Measurements from ENCODE around the gene TCP11. TPM values are rescaled to one million over a fixed set of nuclear protein-coding genes. Genes with fewer than 3 reads are reported as not detected.

TCP11 gene
- total and polyA plus RNA-seq, 2 experiments from 2014 or later: 0.27 to 0.54 TPM

DNA sequence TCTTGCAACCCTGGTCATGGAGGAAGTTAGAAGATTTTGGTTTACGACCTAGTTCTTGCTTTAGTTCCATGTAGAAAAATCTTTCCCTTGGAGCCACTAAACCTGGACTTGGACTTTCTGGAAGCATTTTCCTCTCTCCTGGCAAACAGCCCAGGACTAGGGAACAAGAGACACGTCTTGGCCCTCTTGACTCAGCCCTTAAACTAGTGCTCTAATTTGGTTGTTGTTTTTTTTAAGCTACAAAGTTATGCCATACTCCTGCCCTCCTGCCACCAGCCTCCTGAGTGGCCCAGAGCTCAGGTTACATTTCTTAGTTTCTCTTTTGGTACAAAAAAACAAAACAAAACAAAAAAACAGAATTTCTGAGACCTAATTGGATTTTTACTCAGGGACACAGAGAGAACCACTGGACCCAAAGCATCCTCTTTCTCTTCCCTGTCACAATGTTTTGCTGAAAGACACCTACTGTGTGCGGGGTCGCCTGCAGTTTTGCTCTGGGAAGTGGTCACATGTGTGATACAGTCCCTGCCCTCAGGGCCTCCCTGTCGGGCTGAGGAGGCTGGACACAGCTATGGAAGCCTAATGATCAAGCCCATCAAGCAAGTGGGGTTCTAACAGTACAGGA is 40.3 kb upstream of the TCP11 start:
- Histone ChIP-seq H3K27me3 (no peaks in the 10 kb centered on the region), H3K9me3 (ENCODE audit: low read depth) (no peaks in the 10 kb centered on the region)
- peak; percentile 43 to 67 for DNase-seq (ENCODE audit: low read depth in 1 of 2, low spot score in 1 of 2)

DNA sequence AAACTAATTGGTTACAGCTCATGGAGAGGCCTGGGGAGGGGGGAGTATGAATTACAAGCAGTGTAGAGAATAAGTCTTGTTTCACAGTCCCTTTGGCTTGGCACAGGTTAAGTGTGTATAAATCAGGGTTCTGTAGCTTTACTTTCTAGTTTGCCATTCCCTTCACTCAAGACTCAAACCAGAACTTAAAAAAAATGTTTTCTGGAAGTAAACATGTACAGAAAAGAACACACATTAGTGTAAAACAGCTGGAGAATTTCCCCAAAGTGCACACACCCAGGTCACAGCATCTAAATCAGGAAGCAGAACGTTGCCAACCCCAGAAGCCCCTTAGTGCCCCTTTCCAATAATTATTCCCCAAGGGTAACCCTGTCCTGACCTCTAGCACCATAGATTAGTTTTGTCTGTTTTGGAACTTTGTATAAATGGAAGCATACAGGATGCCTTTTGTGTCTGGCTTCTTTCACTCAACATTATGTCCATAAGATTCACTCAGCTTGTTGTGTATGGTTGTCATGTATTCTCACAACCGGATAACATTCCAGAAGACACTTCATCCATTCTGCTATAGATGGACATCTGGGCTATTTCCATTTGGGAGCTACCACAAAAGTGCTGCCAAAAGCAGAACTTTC is 38.9 kb upstream of the TCP11 start:
- Histone ChIP-seq H3K9me3 (ENCODE audit: low read depth) (no peaks in the 10 kb centered on the region), H3K27me3 (no peaks in the 10 kb centered on the region), H3K36me3 (no peaks in the 10 kb centered on the region), H3K4me3 (no peak overlapping the region), H3K27ac (peak overlapping the region; percentile 75), H3K4me1 (ENCODE audit: low read depth) (peaks cover 57% of the 10 kb centered on the region)
- DNase-seq (ENCODE audit: low read depth in 1 of 2, low spot score in 1 of 2): no peak
- TF ChIP-seq, protein P1, sequence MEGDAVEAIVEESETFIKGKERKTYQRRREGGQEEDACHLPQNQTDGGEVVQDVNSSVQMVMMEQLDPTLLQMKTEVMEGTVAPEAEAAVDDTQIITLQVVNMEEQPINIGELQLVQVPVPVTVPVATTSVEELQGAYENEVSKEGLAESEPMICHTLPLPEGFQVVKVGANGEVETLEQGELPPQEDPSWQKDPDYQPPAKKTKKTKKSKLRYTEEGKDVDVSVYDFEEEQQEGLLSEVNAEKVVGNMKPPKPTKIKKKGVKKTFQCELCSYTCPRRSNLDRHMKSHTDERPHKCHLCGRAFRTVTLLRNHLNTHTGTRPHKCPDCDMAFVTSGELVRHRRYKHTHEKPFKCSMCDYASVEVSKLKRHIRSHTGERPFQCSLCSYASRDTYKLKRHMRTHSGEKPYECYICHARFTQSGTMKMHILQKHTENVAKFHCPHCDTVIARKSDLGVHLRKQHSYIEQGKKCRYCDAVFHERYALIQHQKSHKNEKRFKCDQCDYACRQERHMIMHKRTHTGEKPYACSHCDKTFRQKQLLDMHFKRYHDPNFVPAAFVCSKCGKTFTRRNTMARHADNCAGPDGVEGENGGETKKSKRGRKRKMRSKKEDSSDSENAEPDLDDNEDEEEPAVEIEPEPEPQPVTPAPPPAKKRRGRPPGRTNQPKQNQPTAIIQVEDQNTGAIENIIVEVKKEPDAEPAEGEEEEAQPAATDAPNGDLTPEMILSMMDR (IDR thresholded peaks at IDR 0.05; ENCODE audit: low read depth, low read length): no peak

More for the DNA sequence above, 40.3 kb upstream of the TCP11 start:
- Histone ChIP-seq H3K27ac (peak overlapping the region; percentile 75), H3K4me3 (no peak overlapping the region), H3K4me1 (ENCODE audit: low read depth) (peaks cover 70% of the 10 kb centered on the region), H3K36me3 (no peaks in the 10 kb centered on the region)
- TF ChIP-seq, protein P1 (IDR thresholded peaks at IDR 0.05; ENCODE audit: low read depth, low read length): no peak

DNA sequence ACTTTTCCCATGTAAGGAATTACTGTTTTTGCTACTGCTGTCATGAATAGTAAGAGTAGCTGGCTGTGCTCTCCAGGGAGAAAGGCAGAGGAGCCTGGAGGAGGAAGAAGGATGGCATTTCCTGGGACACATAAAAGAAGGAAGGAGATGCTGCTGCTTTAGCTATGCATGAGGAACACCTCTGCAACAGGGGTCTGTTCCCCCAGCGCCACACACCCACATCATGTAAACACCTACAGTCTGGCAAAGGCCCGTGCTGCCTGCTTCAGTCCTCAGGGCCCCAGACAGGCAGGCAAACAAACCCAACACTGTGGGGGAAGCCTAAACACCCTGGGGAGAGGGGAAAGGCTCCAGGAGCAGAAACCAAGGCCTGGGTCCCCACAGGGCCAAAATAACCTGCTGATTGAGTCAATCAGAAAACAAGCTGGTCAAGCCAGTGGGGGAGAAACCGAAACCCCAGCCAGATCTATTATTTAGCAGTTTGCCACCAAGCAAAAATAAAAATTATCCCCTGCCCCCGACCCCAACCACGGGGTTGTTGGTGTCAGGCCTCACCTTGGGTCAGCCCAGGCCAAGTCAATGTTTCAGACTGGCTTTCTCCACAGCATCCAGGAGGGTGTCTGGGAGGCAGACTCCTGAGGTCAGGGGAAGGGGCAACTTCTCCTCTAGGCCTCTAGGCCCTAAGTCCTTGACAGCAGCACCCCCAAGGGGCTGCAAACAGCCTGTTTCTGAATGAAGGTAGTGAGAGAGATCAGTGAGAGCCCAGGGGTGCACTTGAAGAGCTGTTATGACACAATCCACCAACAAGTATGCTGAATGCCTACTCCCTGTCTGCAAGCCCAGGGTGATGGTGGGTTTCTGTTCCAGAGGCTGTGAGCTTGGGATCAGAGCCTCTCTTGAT is 38.0 kb upstream of the TCP11 start:
- Histone ChIP-seq H3K27me3 (no peaks in the 10 kb centered on the region), H3K4me3 (no peak overlapping the region), H3K27ac (peak overlapping the region; percentile 75), H3K36me3 (no peaks in the 10 kb centered on the region), H3K4me1 (ENCODE audit: low read depth) (peaks cover 50% of the 10 kb centered on the region), H3K9me3 (ENCODE audit: low read depth) (no peaks in the 10 kb centered on the region)
- DNase-seq (ENCODE audit: low read depth in 1 of 2, low spot score in 1 of 2): peak in 1 of 2 donors; percentile 34
- TF ChIP-seq, protein P1 (IDR thresholded peaks at IDR 0.05; ENCODE audit: low read depth, low read length): no peak

DNA sequence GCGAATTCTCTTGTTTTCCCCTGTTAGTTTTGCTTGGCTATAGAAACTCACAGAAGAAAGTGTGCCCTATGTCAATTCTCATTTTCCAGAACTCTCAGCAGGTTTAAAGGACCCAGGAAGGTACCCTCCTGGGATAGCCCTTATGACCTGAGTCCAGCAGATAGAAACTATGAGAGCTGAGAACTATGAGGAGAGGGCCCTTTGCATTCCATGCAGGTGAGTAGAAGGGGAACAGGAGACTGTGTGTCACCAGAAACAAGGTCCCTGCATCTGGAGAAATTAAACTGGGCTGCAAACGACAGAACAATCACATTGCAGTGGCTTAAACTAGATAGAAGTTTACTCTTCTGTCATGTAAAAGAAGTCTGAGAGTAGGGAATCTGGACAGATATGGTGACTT is 36.9 kb upstream of the TCP11 start:
- Histone ChIP-seq H3K27ac (no peak overlapping the region), H3K9me3 (ENCODE audit: low read depth) (no peaks in the 10 kb centered on the region), H3K4me1 (ENCODE audit: low read depth) (peaks cover 43% of the 10 kb centered on the region), H3K4me3 (no peak overlapping the region), H3K36me3 (no peaks in the 10 kb centered on the region), H3K27me3 (no peaks in the 10 kb centered on the region)
- DNase-seq (ENCODE audit: low read depth in 1 of 2, low spot score in 1 of 2): no peak
- TF ChIP-seq, protein P1 (IDR thresholded peaks at IDR 0.05; ENCODE audit: low read depth, low read length): no peak

DNA sequence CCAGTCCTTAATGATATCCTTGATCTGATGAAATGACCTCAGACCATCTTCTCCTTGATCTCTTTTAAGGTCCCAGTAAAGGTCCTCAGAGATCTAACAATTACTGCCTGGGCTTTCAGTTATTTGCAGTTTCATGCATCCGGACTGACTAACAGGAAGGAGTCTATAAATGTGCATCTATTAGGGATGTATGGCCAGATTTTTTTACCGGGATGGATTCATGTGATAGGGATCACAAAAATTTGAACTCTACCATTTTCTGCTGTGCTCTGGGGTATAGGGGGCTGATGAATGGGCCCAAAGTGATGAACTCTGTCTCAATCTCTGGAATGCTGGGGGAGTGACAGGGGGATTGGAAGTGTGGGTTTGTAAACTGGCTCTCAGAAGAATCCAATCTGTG is 36.5 kb upstream of the TCP11 start:
- peak in 1 of 2 donors; percentile 43 for DNase-seq (ENCODE audit: low read depth in 1 of 2, low spot score in 1 of 2)
- Histone ChIP-seq H3K4me1 (ENCODE audit: low read depth) (peaks cover 41% of the 10 kb centered on the region), H3K27ac (no peak overlapping the region), H3K36me3 (no peaks in the 10 kb centered on the region), H3K27me3 (no peaks in the 10 kb centered on the region), H3K9me3 (ENCODE audit: low read depth) (no peaks in the 10 kb centered on the region), H3K4me3 (no peak overlapping the region)
- TF ChIP-seq, protein P1 (IDR thresholded peaks at IDR 0.05; ENCODE audit: low read depth, low read length): no peak

All from cardiac muscle cell (in vitro differentiated cells and primary cell).